Measurements from ENCODE around the gene CUX1. TPM values are rescaled to one million over a fixed set of nuclear protein-coding genes. Genes with fewer than 3 reads are reported as not detected.

The CUX1 gene, protein sequence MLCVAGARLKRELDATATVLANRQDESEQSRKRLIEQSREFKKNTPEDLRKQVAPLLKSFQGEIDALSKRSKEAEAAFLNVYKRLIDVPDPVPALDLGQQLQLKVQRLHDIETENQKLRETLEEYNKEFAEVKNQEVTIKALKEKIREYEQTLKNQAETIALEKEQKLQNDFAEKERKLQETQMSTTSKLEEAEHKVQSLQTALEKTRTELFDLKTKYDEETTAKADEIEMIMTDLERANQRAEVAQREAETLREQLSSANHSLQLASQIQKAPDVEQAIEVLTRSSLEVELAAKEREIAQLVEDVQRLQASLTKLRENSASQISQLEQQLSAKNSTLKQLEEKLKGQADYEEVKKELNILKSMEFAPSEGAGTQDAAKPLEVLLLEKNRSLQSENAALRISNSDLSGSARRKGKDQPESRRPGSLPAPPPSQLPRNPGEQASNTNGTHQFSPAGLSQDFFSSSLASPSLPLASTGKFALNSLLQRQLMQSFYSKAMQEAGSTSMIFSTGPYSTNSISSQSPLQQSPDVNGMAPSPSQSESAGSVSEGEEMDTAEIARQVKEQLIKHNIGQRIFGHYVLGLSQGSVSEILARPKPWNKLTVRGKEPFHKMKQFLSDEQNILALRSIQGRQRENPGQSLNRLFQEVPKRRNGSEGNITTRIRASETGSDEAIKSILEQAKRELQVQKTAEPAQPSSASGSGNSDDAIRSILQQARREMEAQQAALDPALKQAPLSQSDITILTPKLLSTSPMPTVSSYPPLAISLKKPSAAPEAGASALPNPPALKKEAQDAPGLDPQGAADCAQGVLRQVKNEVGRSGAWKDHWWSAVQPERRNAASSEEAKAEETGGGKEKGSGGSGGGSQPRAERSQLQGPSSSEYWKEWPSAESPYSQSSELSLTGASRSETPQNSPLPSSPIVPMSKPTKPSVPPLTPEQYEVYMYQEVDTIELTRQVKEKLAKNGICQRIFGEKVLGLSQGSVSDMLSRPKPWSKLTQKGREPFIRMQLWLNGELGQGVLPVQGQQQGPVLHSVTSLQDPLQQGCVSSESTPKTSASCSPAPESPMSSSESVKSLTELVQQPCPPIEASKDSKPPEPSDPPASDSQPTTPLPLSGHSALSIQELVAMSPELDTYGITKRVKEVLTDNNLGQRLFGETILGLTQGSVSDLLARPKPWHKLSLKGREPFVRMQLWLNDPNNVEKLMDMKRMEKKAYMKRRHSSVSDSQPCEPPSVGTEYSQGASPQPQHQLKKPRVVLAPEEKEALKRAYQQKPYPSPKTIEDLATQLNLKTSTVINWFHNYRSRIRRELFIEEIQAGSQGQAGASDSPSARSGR (N-terminal part only)
- 10 to 100 TPM; 42.8 to 59.0 (median 47.4) TPM for total RNA-seq

DNA sequence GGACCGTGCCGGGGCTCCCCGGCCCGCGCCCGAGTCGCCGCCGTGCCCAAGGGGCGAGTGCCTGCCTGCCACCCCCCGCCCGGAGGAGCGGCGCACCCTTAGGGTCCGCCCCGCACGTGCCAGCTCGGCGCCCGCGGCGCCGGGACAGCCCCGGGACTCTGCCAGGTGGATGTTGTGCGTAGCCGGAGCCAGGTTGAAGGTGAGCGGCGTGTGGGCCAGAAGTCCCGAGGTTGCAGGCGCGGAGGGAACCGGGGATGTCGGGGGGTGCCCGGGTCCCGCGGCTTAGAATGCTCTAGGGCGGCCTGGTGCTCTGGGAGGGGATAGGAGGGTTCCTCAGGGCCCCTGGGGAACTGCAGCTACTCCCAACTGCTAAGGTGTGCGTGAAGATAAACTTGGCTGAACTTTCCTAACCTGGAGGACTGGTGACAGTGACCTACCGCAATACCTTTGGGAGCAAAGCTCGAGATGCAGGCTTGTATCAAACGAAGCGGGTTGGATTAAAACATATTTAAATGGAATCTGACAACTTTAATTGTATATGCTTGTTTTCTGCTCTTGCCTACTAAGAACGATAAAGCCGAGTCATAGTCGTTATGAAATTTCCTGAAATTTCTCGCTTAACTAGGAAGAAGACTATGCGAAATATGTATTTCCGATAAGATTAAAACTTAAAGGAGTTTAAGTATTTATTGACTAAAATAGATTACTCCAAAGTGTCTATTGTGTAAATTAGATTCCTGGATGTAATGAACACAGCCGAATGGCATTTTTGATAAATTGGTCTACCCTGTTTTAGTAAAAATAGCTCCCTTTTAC, at the start of gene CUX1:
CUX1 (plus strand) TSS at position 156 of the 816 bp plus-strand sequence; CDS start at position 170, 14 bp downstream.
- TF ChIP-seq, protein P1, sequence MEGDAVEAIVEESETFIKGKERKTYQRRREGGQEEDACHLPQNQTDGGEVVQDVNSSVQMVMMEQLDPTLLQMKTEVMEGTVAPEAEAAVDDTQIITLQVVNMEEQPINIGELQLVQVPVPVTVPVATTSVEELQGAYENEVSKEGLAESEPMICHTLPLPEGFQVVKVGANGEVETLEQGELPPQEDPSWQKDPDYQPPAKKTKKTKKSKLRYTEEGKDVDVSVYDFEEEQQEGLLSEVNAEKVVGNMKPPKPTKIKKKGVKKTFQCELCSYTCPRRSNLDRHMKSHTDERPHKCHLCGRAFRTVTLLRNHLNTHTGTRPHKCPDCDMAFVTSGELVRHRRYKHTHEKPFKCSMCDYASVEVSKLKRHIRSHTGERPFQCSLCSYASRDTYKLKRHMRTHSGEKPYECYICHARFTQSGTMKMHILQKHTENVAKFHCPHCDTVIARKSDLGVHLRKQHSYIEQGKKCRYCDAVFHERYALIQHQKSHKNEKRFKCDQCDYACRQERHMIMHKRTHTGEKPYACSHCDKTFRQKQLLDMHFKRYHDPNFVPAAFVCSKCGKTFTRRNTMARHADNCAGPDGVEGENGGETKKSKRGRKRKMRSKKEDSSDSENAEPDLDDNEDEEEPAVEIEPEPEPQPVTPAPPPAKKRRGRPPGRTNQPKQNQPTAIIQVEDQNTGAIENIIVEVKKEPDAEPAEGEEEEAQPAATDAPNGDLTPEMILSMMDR (IDR thresholded peaks at IDR 0.05; ENCODE audit: low read depth): no peak

DNA sequence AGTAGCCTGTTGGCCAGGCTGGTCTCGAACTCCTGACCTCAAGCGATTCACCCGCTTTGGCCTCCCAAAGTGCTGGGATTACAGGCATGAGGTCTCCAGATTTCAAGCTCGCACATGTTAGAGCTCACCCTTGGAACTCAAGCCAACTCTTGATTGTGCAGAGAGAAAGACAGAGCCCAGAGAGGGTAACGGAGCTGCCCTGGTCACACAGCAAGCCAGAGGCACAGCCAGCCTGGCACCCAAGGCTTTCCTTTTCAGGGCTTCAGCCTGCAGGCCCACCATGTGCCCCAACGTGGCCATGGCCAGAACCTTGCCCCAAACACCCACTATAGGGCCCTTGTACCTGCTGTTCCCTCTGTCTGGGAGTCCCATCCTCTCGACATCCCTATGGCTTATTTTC, 49.1 kb upstream of the CUX1 start:
- TF ChIP-seq, protein P1 (IDR thresholded peaks at IDR 0.05; ENCODE audit: low read depth): no peak

DNA sequence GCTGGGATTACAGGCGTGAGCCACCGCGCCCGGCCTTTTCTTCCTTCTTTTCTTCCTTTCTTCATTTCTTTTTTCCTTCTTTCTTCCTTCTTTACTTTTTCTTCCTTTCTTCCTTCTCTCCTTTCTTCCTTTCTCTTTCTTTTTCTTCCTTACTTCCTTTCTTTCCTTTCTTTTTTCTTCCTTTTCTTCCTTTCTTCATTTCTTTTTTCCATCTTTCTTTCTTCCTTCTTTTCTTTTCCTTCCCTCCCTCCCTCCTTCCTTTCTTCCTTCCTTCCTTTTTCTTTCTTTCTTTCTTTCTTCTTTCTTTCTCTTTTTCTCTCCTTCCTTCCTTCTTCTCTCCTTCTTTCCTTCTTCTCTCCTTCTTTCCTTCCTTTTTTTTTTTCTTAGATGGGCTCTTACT, 47.0 kb upstream of the CUX1 start:
- TF ChIP-seq, protein P1 (IDR thresholded peaks at IDR 0.05; ENCODE audit: low read depth): no peak

DNA sequence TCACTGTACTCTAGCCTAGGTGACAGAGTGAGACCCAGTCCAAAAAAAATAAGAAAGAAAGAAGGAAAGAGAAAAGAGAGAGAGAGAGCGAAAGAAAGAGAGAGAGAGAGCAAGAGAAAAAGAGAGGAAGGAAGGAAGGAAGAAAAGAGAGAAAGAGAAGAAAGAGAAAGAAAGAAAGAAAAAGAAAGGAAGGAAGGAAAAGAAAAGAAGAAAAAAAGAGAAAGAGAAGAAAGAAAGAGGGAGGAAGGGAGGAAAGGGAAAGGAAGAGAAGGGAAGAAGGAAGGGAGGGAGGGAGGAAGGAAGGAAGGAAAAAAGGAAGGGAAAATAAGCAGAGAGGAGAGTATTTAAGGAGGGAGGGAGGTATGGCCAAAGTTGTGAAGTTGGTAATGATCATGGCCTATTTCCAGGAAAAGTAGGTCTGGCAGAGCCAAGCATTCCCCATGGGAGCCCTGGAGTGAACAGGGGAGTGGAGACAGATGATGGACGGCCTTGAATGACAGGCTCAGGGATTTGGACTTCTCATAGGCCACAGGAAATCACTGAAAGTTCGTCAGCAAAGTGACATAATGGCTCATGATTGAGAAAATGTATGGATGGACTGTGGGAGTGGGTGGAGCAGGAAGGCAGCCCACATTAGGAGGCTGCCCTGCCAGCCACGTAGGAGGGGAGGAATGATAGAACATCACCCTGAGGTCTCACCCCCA, 44.8 kb upstream of the CUX1 start:
- TF ChIP-seq, protein P1 (IDR thresholded peaks at IDR 0.05; ENCODE audit: low read depth): no peak

DNA sequence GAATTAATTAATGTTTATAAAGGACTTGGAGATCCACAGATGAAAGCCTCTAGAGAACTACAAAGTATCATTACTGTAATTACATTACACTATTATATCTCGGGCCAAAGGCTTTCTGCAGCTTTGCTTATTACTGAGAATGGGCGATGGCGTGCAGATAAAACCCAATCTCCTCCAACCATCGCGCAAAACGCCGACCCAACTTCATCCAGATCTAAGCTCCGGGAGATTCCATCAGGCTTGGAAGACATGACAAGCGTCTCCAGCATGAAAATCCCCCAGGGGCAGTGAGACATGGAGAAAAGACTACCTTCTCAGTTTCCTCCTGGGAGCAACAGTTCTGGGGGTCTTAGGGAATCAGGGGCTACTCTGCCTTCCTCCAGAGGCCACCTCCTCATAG, 42.2 kb upstream of the CUX1 start:
- TF ChIP-seq, protein P1 (IDR thresholded peaks at IDR 0.05; ENCODE audit: low read depth): no peak

DNA sequence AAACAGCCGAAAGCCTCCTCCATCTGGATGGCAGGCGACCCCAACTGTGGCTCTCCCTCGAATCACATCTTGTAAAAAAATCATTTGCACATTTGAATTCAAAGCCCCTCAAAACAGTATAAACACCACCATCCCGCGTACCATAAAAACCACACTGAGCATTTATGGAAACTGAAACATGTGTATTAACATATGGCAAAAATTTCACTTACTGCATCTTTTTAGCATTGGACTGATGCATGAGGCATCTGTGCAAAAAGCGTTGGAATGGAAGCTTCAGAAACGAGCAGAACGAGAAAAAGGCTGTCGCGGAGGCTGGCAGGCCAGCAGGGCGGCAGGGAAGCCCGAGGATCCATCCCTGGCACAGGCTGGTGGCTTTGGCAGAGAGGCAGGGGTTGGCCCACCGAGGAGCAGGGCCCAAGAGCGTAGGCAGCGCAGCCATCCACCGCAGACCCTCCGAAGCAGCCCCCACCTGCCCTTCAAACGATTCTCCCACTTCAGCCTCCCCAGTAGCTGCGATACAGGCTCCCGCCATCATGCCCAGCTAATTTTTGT, 39.3 kb upstream of the CUX1 start:
- TF ChIP-seq, protein P1 (IDR thresholded peaks at IDR 0.05; ENCODE audit: low read depth): no peak

All from subcutaneous adipose tissue (tissue), 4 donors.